Measurements from ENCODE around the gene SLC13A4. TPM values are rescaled to one million over a fixed set of nuclear protein-coding genes. Genes with fewer than 3 reads are reported as not detected.

The SLC13A4 gene
- total and polyA plus RNA-seq, 2 donors from 2014 or later, result not detected

GRCh38 chr7:135731131-135731530, 3.1 kb upstream of the SLC13A4 start:
- Histone ChIP-seq H3K9ac (ENCODE audit: low read length in 3 of 3) (no peak overlapping the region), H3K4me3 (ENCODE audit: low read length in 3 of 3) (no peak overlapping the region), H3K27me3 (ENCODE audit: control insufficient read depth, insufficient read depth, low read length) (no peaks in the 10 kb centered on the region), H3K9me3 (ENCODE audit: control insufficient read depth in 2 of 3, insufficient read depth in 1 of 3, low read length in 3 of 3) (no peaks in the 10 kb centered on the region), H3K36me3 (ENCODE audit: control insufficient read depth in 2 of 3, insufficient read depth in 3 of 3, low read length in 3 of 3) (no peaks in the 10 kb centered on the region), H3K27ac (ENCODE audit: low read depth in 2 of 2, low read length in 2 of 2) (no peak overlapping the region), H3K4me1 (ENCODE audit: control insufficient read depth in 2 of 3, insufficient read depth in 2 of 3, low read depth in 1 of 3, low read length in 3 of 3) (no peaks in the 10 kb centered on the region)
- DNase-seq, result no peak
- FAIRE-seq, result no peak
- intact Hi-C loops (cut with DNase I), result no loop called here
- TF ChIP-seq, protein P1, sequence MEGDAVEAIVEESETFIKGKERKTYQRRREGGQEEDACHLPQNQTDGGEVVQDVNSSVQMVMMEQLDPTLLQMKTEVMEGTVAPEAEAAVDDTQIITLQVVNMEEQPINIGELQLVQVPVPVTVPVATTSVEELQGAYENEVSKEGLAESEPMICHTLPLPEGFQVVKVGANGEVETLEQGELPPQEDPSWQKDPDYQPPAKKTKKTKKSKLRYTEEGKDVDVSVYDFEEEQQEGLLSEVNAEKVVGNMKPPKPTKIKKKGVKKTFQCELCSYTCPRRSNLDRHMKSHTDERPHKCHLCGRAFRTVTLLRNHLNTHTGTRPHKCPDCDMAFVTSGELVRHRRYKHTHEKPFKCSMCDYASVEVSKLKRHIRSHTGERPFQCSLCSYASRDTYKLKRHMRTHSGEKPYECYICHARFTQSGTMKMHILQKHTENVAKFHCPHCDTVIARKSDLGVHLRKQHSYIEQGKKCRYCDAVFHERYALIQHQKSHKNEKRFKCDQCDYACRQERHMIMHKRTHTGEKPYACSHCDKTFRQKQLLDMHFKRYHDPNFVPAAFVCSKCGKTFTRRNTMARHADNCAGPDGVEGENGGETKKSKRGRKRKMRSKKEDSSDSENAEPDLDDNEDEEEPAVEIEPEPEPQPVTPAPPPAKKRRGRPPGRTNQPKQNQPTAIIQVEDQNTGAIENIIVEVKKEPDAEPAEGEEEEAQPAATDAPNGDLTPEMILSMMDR (IDR thresholded peaks at IDR 0.05; ENCODE audit: borderline replicate concordance, extremely low read depth, insufficient read depth), result no peak

GRCh38 chr7:135729230-135729629, 1.2 kb upstream of the SLC13A4 start:
- no peak for FAIRE-seq

GRCh38 chr7:135726911-135727673, 894 bp downstream of the SLC13A4 start:
- TF ChIP-seq, protein P1 (IDR thresholded peaks at IDR 0.05; ENCODE audit: borderline replicate concordance, extremely low read depth, insufficient read depth), result no peak
- Histone ChIP-seq H3K36me3 (ENCODE audit: control insufficient read depth in 2 of 3, insufficient read depth in 3 of 3, low read length in 3 of 3) (no peaks in the 10 kb centered on the region), H3K9me3 (ENCODE audit: control insufficient read depth in 2 of 3, insufficient read depth in 1 of 3, low read length in 3 of 3) (no peaks in the 10 kb centered on the region), H3K27me3 (ENCODE audit: control insufficient read depth, insufficient read depth, low read length) (no peaks in the 10 kb centered on the region), H3K4me1 (ENCODE audit: control insufficient read depth in 2 of 3, insufficient read depth in 2 of 3, low read depth in 1 of 3, low read length in 3 of 3) (no peaks in the 10 kb centered on the region), H3K9ac (ENCODE audit: low read length in 3 of 3) (no peak overlapping the region), H3K4me3 (ENCODE audit: low read length in 3 of 3) (no peak overlapping the region), H3K27ac (ENCODE audit: low read depth in 2 of 2, low read length in 2 of 2) (no peak overlapping the region)
- DNase-seq (no peak), FAIRE-seq (no peak)
- intact Hi-C loops (cut with DNase I), result no loop called here

More at GRCh38 chr7:135729230-135729629, 1.2 kb upstream of the SLC13A4 start:
- TF ChIP-seq, protein P1 (IDR thresholded peaks at IDR 0.05; ENCODE audit: borderline replicate concordance, extremely low read depth, insufficient read depth), result no peak
- Histone ChIP-seq H3K4me1 (ENCODE audit: control insufficient read depth in 2 of 3, insufficient read depth in 2 of 3, low read depth in 1 of 3, low read length in 3 of 3) (no peaks in the 10 kb centered on the region), H3K27ac (ENCODE audit: low read depth in 2 of 2, low read length in 2 of 2) (no peak overlapping the region), H3K27me3 (ENCODE audit: control insufficient read depth, insufficient read depth, low read length) (no peaks in the 10 kb centered on the region), H3K9ac (ENCODE audit: low read length in 3 of 3) (no peak overlapping the region), H3K9me3 (ENCODE audit: control insufficient read depth in 2 of 3, insufficient read depth in 1 of 3, low read length in 3 of 3) (no peaks in the 10 kb centered on the region), H3K4me3 (ENCODE audit: low read length in 3 of 3) (no peak overlapping the region), H3K36me3 (ENCODE audit: control insufficient read depth in 2 of 3, insufficient read depth in 3 of 3, low read length in 3 of 3) (no peaks in the 10 kb centered on the region)
- no peak for DNase-seq
- intact Hi-C loops (cut with DNase I), result no loop called here
